Measurements from ENCODE around the gene HMOX1. TPM values are rescaled to one million over a fixed set of nuclear protein-coding genes. Genes with fewer than 3 reads are reported as not detected.

The HMOX1 gene
- total RNA-seq, 1 experiment from 2014 or later: 12.1 TPM

- TF ChIP-seq, protein P1, sequence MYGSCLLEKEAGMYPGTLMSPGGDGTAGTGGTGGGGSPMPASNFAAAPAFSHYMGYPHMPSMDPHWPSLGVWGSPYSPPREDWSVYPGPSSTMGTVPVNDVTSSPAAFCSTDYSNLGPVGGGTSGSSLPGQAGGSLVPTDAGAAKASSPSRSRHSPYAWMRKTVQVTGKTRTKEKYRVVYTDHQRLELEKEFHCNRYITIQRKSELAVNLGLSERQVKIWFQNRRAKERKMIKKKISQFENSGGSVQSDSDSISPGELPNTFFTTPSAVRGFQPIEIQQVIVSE (CRISPR knock-in tag; IDR thresholded peaks at IDR 0.05; ENCODE audit: borderline replicate concordance): no peak
- TF ChIP-seq ZNF425 (CRISPR knock-in tag; conservative IDR thresholded peaks at IDR 0.05) (no peak), KAT7 (CRISPR knock-in tag; IDR thresholded peaks at IDR 0.05; ENCODE audit: borderline replicate concordance) (no peak)
Observed at GRCh38 chr22:35440129-35440528, 59.2 kb downstream of the HMOX1 start (continued).

GRCh38 chr22:35441489-35442100, 60.7 kb downstream of the HMOX1 start:
- H3K9me3 Mint-ChIP-seq: peaks cover 11% of the 10 kb centered on the region; the same call in 1 of the 2 replicates
- CTCF ChIA-PET: interaction anchor here (0.6 to 1.7 kb wide), 3 partner anchors 11 to 592 kb away, joined by 3 to 8 read pairs (median 7); no protein-coding TSS in a partner anchor

GRCh38 chr22:35442471-35442870, 61.6 kb downstream of the HMOX1 start:
- Mint-ChIP-seq H3K9me3 (peaks cover 7% of the 10 kb centered on the region; the same call in 1 of the 2 replicates), H3K4me1 (peaks cover 14% of the 10 kb centered on the region), H3K27me3 (ENCODE audit: low read depth) (peaks cover 2% of the 10 kb centered on the region; the same call in 1 of the 2 replicates), H3K27ac (no peak overlapping the region), H3K4me3 (no peak overlapping the region), H3K36me3 (peaks cover 24% of the 10 kb centered on the region)
- CTCF ChIA-PET: interaction anchor here (1.2 kb wide), 1 partner anchor 74 kb away, joined by 3 read pairs; no protein-coding TSS in a partner anchor
- POLR2A ChIA-PET: no interaction called here
- DNase-seq (ENCODE audit: low spot score) (no peak), ATAC-seq (no peak)
- TF ChIP-seq TCF7 (CRISPR knock-in tag; IDR thresholded peaks at IDR 0.05; ENCODE audit: low read depth) (no peak), EMX1 (CRISPR knock-in tag; IDR thresholded peaks at IDR 0.05) (no peak), ATF6 (CRISPR knock-in tag; IDR thresholded peaks at IDR 0.05) (no peak), OVOL2 (CRISPR knock-in tag; IDR thresholded peaks at IDR 0.05; ENCODE audit: borderline replicate concordance) (no peak), SMAD3 (CRISPR knock-in tag; IDR thresholded peaks at IDR 0.05; ENCODE audit: borderline replicate concordance) (no peak), ZNF512 (CRISPR knock-in tag; IDR thresholded peaks at IDR 0.05; ENCODE audit: borderline replicate concordance) (no peak), NR1H2 (CRISPR knock-in tag; IDR thresholded peaks at IDR 0.05) (no peak), SMAD4 (CRISPR knock-in tag; IDR thresholded peaks at IDR 0.05) (no peak), KAT7 (CRISPR knock-in tag; IDR thresholded peaks at IDR 0.05; ENCODE audit: borderline replicate concordance) (no peak)
- TF ChIP-seq, protein P2, sequence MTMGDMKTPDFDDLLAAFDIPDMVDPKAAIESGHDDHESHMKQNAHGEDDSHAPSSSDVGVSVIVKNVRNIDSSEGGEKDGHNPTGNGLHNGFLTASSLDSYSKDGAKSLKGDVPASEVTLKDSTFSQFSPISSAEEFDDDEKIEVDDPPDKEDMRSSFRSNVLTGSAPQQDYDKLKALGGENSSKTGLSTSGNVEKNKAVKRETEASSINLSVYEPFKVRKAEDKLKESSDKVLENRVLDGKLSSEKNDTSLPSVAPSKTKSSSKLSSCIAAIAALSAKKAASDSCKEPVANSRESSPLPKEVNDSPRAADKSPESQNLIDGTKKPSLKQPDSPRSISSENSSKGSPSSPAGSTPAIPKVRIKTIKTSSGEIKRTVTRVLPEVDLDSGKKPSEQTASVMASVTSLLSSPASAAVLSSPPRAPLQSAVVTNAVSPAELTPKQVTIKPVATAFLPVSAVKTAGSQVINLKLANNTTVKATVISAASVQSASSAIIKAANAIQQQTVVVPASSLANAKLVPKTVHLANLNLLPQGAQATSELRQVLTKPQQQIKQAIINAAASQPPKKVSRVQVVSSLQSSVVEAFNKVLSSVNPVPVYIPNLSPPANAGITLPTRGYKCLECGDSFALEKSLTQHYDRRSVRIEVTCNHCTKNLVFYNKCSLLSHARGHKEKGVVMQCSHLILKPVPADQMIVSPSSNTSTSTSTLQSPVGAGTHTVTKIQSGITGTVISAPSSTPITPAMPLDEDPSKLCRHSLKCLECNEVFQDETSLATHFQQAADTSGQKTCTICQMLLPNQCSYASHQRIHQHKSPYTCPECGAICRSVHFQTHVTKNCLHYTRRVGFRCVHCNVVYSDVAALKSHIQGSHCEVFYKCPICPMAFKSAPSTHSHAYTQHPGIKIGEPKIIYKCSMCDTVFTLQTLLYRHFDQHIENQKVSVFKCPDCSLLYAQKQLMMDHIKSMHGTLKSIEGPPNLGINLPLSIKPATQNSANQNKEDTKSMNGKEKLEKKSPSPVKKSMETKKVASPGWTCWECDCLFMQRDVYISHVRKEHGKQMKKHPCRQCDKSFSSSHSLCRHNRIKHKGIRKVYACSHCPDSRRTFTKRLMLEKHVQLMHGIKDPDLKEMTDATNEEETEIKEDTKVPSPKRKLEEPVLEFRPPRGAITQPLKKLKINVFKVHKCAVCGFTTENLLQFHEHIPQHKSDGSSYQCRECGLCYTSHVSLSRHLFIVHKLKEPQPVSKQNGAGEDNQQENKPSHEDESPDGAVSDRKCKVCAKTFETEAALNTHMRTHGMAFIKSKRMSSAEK (CRISPR knock-in tag; IDR thresholded peaks at IDR 0.05; ENCODE audit: borderline replicate concordance): no peak

More at GRCh38 chr22:35441489-35442100, 60.7 kb downstream of the HMOX1 start:
- POLR2A ChIA-PET: no interaction called here
- Mint-ChIP-seq H3K4me1 (peaks cover 14% of the 10 kb centered on the region), H3K36me3 (peaks cover 28% of the 10 kb centered on the region), H3K27me3 (ENCODE audit: low read depth) (peaks cover 2% of the 10 kb centered on the region; the same call in 1 of the 2 replicates), H3K27ac (peak overlapping the region; percentile 72; the same call in 1 of the 2 replicates), H3K4me3 (no peak overlapping the region)
- no peak for TF ChIP-seq PREB (CRISPR knock-in tag; IDR thresholded peaks at IDR 0.05; ENCODE audit: borderline replicate concordance)
- no peak for TF ChIP-seq ZNF671 (CRISPR knock-in tag; IDR thresholded peaks at IDR 0.05)
- TF ChIP-seq, protein P3, sequence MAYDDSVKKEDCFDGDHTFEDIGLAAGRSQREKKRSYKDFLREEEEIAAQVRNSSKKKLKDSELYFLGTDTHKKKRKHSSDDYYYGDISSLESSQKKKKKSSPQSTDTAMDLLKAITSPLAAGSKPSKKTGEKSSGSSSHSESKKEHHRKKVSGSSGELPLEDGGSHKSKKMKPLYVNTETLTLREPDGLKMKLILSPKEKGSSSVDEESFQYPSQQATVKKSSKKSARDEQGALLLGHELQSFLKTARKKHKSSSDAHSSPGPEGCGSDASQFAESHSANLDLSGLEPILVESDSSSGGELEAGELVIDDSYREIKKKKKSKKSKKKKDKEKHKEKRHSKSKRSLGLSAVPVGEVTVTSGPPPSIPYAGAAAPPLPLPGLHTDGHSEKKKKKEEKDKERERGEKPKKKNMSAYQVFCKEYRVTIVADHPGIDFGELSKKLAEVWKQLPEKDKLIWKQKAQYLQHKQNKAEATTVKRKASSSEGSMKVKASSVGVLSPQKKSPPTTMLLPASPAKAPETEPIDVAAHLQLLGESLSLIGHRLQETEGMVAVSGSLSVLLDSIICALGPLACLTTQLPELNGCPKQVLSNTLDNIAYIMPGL (CRISPR knock-in tag; IDR thresholded peaks at IDR 0.05): no peak
- ATAC-seq: no peak
- no peak for DNase-seq (ENCODE audit: low spot score)

Measured in WTC11 (cell line).